Common myeloid progenitor, CD34-positive (primary cell): ENCODE measurements around the gene DPP8.

Experiments used
- CTCF ChIA-PET: fragments of 350-600 bp; sonication (Branson Sonifier 250); formaldehyde crosslinking; loops from one replicate; lab custom pipeline; 2021; ENCODE audit warnings: antibody characterized with exemption; lab: Charles Lee
- POLR2A ChIA-PET: fragments of 350-600 bp; sonication (Branson Sonifier 250); formaldehyde crosslinking; loops from one replicate; lab custom pipeline; 2021; ENCODE audit warnings: antibody characterized with exemption; lab: Charles Lee
- DNase-seq, 3 donors: peaks; one replicate each; pipeline versions ENCODE4 v3.0.0 to v3.0.0-alpha.2; 2013
- H3K27ac ChIP-seq, 2 experiments: 1 replicate in 1 of 2; 2 replicates in 1 of 2; pipeline ENCODE4 v1.7.0; 2013; ENCODE audit warnings: inconsistent platforms in 2 of 2, low read length in 2 of 2, mild to moderate bottlenecking in 2 of 2, low read depth in 1 of 2, moderate library complexity in 1 of 2; ENCODE audit not compliant: severe bottlenecking in 2 of 2, insufficient read depth in 1 of 2, poor library complexity in 1 of 2
- H3K27me3 ChIP-seq, 5 experiments: replicated peaks in 2 of 5; 1 replicate in 3 of 5; 2 replicates in 2 of 5; pipeline versions ENCODE4 v1.6.1 to v1.7.0; 2013; ENCODE audit warnings: low read length in 4 of 5, mild to moderate bottlenecking in 2 of 5, moderate library complexity in 2 of 5, inconsistent platforms in 1 of 5; ENCODE audit not compliant: insufficient read depth in 5 of 5, control insufficient read depth in 4 of 5
- H3K36me3 ChIP-seq, 4 experiments: 1 replicate in 2 of 4; 2 replicates in 2 of 4; pipeline versions ENCODE4 v1.6.1 to v1.7.0; 2013; ENCODE audit warnings: low read length in 3 of 4, control low read depth in 1 of 4, mild to moderate bottlenecking in 1 of 4; ENCODE audit not compliant: control insufficient read depth in 4 of 4, insufficient read depth in 4 of 4
- H3K4me1 ChIP-seq, 4 experiments: 1 replicate in 3 of 4; 2 replicates in 1 of 4; pipeline versions ENCODE4 v1.6.1 to v1.7.1; 2013; ENCODE audit warnings: low read length in 3 of 4, mild to moderate bottlenecking in 3 of 4, control low read depth in 1 of 4, inconsistent platforms in 1 of 4, moderate library complexity in 1 of 4; ENCODE audit not compliant: control insufficient read depth in 4 of 4, insufficient read depth in 4 of 4; ENCODE audit errors: control extremely low read depth in 1 of 4
- H3K4me3 ChIP-seq, 7 experiments: 1 replicate in 4 of 7; 2 replicates in 3 of 7; pipeline versions ENCODE4 v1.5.1 to v1.7.0; 2013; ENCODE audit warnings: mild to moderate bottlenecking in 7 of 7, low read length in 6 of 7, moderate library complexity in 6 of 7, inconsistent platforms in 2 of 7, low read depth in 2 of 7, control low read depth in 1 of 7; ENCODE audit not compliant: insufficient read depth in 4 of 7, control insufficient read depth in 1 of 7; ENCODE audit errors: extremely low read depth in 1 of 7
- H3K9me3 ChIP-seq, 5 experiments: 1 replicate in 4 of 5; 2 replicates in 1 of 5; pipeline versions ENCODE4 v1.6.1 to v1.7.1; 2013; ENCODE audit warnings: low read length in 4 of 5, mild to moderate bottlenecking in 2 of 5, inconsistent platforms in 1 of 5, low read depth in 1 of 5, moderate library complexity in 1 of 5; ENCODE audit not compliant: control insufficient read depth in 4 of 5, insufficient read depth in 2 of 5; ENCODE audit errors: control extremely low read depth in 1 of 5
- WGBS: methylation state at CpG from one replicate; pipeline ENCODE4 v1.1.5; 2013; ENCODE audit not compliant: insufficient coverage; 5-methylcytosine and 5-hydroxymethylcytosine counted together

The DPP8 gene

GRCh38 chr15:65413760-65414144, 103.7 kb downstream of the DPP8 start:
- CTCF ChIA-PET, result interaction anchor here (0.9 to 3.4 kb wide), 6 partner anchors 13 to 54 kb away, joined by 3 to 23 read pairs (median 4); no protein-coding TSS in a partner anchor
- Histone ChIP-seq H3K4me3 (no peak overlapping the region), H3K27me3 (peaks cover 2 to 25% (median 6%) of the 10 kb centered on the region in 5 experiments), H3K4me1 (peaks cover 0 to 12% (median 9%) of the 10 kb centered on the region in 4 experiments), H3K27ac (no peak overlapping the region), H3K36me3 (no peaks in the 10 kb centered on the region), H3K9me3 (no peaks in the 10 kb centered on the region)
- WGBS, result 92% methylated on average over 5 of the region's 6 CpGs
- POLR2A ChIA-PET, result no interaction called here
- DNase-seq, result no peak

- H3K9me3 ChIP-seq, result no peaks in the 10 kb centered on the region
- ChIA-PET POLR2A (no interaction called here), CTCF (interaction anchor here (0.7 to 3.4 kb wide), 6 partner anchors 8 to 93 kb away, joined by 3 to 23 read pairs (median 4); no protein-coding TSS in a partner anchor)
- H3K27ac ChIP-seq, result no peak overlapping the region
- DNase-seq, result no peak
- peaks cover 2 to 20% (median 6%) of the 10 kb centered on the region in 5 experiments for H3K27me3 ChIP-seq
- peaks cover 0 to 16% (median 13%) of the 10 kb centered on the region in 4 experiments for H3K4me1 ChIP-seq
- H3K36me3 ChIP-seq, result no peaks in the 10 kb centered on the region
- no peak overlapping the region for H3K4me3 ChIP-seq
These were observed 104.3 kb downstream of the DPP8 start for GRCh38 chr15:65413051-65413759.

- ChIA-PET CTCF (interaction anchor here (0.7 to 3.4 kb wide), 4 partner anchors 8 to 92 kb away, joined by 3 to 23 read pairs (median 4); no protein-coding TSS in a partner anchor), POLR2A (no interaction called here)
- peaks cover 0 to 17% (median 13%) of the 10 kb centered on the region in 4 experiments for H3K4me1 ChIP-seq
- no peak for DNase-seq
- no peaks in the 10 kb centered on the region for H3K36me3 ChIP-seq
- H3K9me3 ChIP-seq, result no peaks in the 10 kb centered on the region
- WGBS, result no CpG with 5 or more reads among the region's 1 CpG
- H3K27ac ChIP-seq, result no peak overlapping the region
- no peak overlapping the region for H3K4me3 ChIP-seq
- peaks cover 2 to 14% (median 2%) of the 10 kb centered on the region in 5 experiments for H3K27me3 ChIP-seq
These were observed 104.9 kb downstream of the DPP8 start for GRCh38 chr15:65412556-65412955.

- CTCF ChIA-PET, result interaction anchor here (1.4 to 3.4 kb wide), 4 partner anchors 9 to 17 kb away, joined by 4 to 23 read pairs (median 7); no protein-coding TSS in a partner anchor
These were observed 105.9 kb downstream of the DPP8 start for GRCh38 chr15:65411465-65412071.

GRCh38 chr15:65410972-65411371, 106.5 kb downstream of the DPP8 start:
- H3K36me3 ChIP-seq, result no peaks in the 10 kb centered on the region
- H3K27ac ChIP-seq, result no peak overlapping the region
- WGBS, result 97% methylated on average over 5 of the region's 10 CpGs
- no peak overlapping the region for H3K4me3 ChIP-seq
- CTCF ChIA-PET, result interaction anchor here (2.3 kb wide), 1 partner anchor 10 kb away, joined by 9 read pairs; no protein-coding TSS in a partner anchor
- POLR2A ChIA-PET, result no interaction called here
- DNase-seq, result no peak
- H3K4me1 ChIP-seq, result peaks cover 0 to 23% (median 15%) of the 10 kb centered on the region in 4 experiments
- H3K9me3 ChIP-seq, result no peaks in the 10 kb centered on the region
- H3K27me3 ChIP-seq, result peaks cover 2 to 10% (median 2%) of the 10 kb centered on the region in 5 experiments

More at GRCh38 chr15:65411465-65412071, 105.9 kb downstream of the DPP8 start:
- Histone ChIP-seq H3K9me3 (no peaks in the 10 kb centered on the region), H3K36me3 (no peaks in the 10 kb centered on the region), H3K27ac (no peak overlapping the region), H3K4me1 (peaks cover 0 to 18% (median 15%) of the 10 kb centered on the region in 4 experiments), H3K4me3 (no peak overlapping the region), H3K27me3 (peaks cover 2 to 10% (median 2%) of the 10 kb centered on the region in 5 experiments)
- POLR2A ChIA-PET, result no interaction called here
- DNase-seq, result no peak
- WGBS, result 83% methylated on average over 5 of the region's 5 CpGs

- WGBS, result 93% methylated on average over 11 of the region's 11 CpGs
- POLR2A ChIA-PET, result no interaction called here
- no peak for DNase-seq
- H3K27ac ChIP-seq, result no peak overlapping the region
- H3K4me1 ChIP-seq, result peaks cover 0 to 23% (median 15%) of the 10 kb centered on the region in 4 experiments
- H3K27me3 ChIP-seq, result peaks cover 0 to 5% (median 2%) of the 10 kb centered on the region in 5 experiments
- no peaks in the 10 kb centered on the region for H3K9me3 ChIP-seq
- no peak overlapping the region for H3K4me3 ChIP-seq
- no peaks in the 10 kb centered on the region for H3K36me3 ChIP-seq
- CTCF ChIA-PET, result interaction anchor here (1.1 to 2.3 kb wide), 2 partner anchors 9 to 11 kb away, joined by 3 to 9 read pairs; no protein-coding TSS in a partner anchor
These were observed 107.5 kb downstream of the DPP8 start for GRCh38 chr15:65410036-65410435.
